GM19099 (cell line): ENCODE measurements around the gene MYL5.

Experiments
- POLR2A ChIP-seq: IDR thresholded peaks from 3 replicates; pipeline ENCODE4 v1.6.1; 2011; ENCODE audit warnings: low read depth; ENCODE audit not compliant: insufficient read length; ENCODE audit errors: extremely low read depth

Gene MYL5

GRCh38 chr4:703336-704197 is 29.2 kb downstream of the MYL5 start:
- no peak for TF ChIP-seq POLR2A

DNA sequence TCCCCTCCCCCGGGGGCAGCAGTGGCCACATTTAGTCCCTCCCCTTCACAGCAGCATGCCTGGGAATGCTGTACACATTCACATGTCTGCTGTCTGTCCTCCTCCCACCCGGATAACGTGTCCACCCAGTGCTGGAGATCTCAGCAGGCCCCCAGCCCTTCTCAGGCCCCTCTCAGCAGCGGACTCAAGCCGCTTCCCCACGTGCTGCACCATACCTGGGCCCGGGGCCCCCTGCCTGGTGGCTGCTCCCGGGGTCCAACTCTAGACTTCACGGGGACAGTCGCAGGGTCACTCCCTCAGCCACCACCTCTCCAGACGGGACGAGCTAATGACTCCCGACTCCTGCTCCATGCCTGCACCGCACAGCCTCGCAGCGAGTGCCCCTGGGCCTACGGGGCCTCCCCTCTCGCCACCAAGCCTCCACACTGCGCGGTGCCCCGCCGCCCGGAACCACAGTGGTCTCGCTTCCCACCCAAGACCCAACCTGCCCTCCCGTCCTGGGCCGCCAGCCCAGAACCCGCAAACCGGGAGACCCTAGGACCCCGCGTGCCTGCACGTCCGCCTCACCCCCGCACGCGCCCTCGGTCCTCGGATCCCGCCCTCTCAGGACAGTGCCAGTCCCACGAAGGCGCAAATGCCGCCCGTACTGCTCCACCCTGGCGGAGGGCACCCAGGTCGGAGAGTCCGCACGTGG is 30.0 kb downstream of the MYL5 start:
- TF ChIP-seq POLR2A, result no peak

DNA sequence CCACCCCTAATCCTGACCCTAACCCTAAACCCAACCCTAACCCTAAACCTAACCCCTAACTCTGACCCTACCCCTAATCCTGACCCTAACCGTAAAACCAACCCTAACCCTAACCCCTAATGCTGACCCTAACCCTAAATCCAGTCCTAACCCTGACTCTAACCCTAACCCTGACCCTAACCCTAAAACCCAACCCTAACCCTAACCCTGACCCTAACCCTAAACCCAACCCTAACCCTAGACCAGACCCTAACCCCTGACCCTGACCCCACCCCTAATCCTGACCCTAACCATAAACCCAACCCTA is 30.6 kb downstream of the MYL5 start:
- no peak for TF ChIP-seq POLR2A

- peak; percentile 58 for TF ChIP-seq POLR2A
Observed at GRCh38 chr4:705278-706082, 31.1 kb downstream of the MYL5 start, which contains the start of gene PCGF3. Gene PCGF3, plus strand, starts transcription at chr4:705832. Its CDS starts 27,849 bp downstream, at chr4:733681.

- no peak for TF ChIP-seq POLR2A
Observed at GRCh38 chr4:706834-707598, 32.7 kb downstream of the MYL5 start.

DNA sequence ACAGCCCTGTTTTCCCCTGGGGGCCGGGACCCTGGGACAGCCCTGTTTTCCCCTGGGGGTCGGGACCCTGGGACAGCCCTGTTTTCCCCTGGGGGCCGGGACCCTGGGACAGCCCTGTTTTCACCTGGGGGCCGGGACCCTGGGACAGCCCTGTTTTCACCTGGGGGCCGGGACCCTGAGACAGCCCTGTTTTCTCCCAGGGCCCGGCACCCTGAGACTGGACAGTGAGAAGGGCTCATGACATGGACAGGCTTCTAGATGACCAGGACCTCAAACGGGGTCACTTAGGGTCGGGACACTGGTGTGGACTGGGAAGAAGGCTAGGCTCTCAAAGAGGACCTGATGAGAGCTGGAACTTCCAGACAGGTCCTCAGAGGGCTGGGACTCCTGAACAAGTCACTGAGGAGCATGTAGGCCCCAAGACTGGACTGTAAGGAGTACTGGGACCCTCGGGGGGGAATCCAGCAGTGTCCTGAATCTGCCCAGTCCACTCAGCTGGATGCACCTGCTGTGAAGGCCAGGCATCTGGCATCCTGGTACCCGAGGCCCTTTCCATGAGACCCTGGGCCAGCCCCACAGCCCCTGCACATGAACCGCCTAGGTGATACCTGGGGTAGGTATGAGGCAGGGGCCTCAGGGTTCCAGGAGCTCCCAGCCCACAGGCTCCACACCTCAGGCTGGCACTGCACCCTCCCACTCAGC is 33.7 kb downstream of the MYL5 start:
- no peak for TF ChIP-seq POLR2A

DNA sequence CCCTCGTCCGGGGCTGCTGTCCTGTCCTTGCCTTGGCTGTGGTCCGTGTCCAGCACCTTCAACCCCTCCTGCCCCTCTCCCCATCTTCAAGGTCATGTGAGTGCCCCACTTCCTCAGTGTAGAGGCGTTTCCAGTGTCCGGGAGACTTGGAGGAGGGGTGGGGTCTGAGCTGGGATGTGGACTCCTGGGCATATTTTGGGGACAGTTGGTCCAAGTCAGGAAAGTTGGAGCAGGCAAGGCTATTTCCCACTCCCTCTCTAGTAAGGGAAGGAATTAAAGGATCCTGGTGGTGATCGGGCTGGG is 34.2 kb downstream of the MYL5 start:
- no peak for TF ChIP-seq POLR2A

GRCh38 chr4:709348-709747 is 35.0 kb downstream of the MYL5 start:
- no peak for TF ChIP-seq POLR2A

- no peak for TF ChIP-seq POLR2A
Observed at GRCh38 chr4:710116-710515, 35.8 kb downstream of the MYL5 start.

GRCh38 chr4:710916-711315 is 36.6 kb downstream of the MYL5 start:
- no peak for TF ChIP-seq POLR2A

GRCh38 chr4:712093-712492 is 37.8 kb downstream of the MYL5 start:
- no peak for TF ChIP-seq POLR2A

- no peak for TF ChIP-seq POLR2A
Observed at GRCh38 chr4:712916-713632, 38.7 kb downstream of the MYL5 start.

DNA sequence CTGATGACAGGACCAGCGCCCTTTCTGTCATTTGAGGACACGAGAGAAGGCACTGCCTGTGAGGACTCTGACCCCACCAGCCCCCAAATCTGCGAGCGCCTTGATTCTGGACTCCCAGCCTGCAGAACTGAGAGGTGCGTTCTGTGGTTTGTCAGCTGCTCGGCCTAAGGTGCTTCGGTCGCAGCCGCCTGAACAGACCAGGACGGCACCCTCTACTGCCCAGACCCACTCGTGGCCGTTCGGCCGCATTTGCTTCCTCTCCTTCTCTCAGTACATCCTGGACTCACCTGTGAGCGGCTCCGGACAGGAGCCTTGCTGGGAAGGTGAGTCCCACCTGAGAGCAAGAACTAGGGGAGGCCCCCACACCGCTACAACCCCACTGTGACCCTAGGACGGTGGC is 39.7 kb downstream of the MYL5 start:
- TF ChIP-seq POLR2A, result no peak

GRCh38 chr4:717601-718320 is 43.4 kb downstream of the MYL5 start:
- no peak for TF ChIP-seq POLR2A

- no peak for TF ChIP-seq POLR2A
Observed at GRCh38 chr4:718460-718859, 44.1 kb downstream of the MYL5 start.
